Caco-2 (cell line): ENCODE data around the gene RSU1. TPM values are rescaled to one million over a fixed set of nuclear protein-coding genes. Genes with fewer than 3 reads are reported as not detected.

Source experiments
- BruUV-seq: library from RNA; stranded (reverse); fragments of 400-500 nt; replicated peaks from 2 replicates; lab custom pipeline; 2021; lab: Mats Ljungman, UMichigan
- CTCF ChIA-PET: fragments of 300-600 bp; sonication (Branson Sonifier 250); formaldehyde crosslinking; loops from one replicate; lab custom pipeline; 2022; ENCODE audit warnings: antibody characterized with exemption; lab: Charles Lee
- POLR2A ChIA-PET: fragments of 300-600 bp; sonication (Branson Sonifier 250); formaldehyde crosslinking; loops from one replicate; lab custom pipeline; 2022; ENCODE audit warnings: antibody characterized with exemption; lab: Charles Lee
- DNase-seq, 2 experiments: peaks; one replicate each; pipeline versions ENCODE4 v3.0.0 to v3.0.0-alpha.2; 2020 to 2022
- H3K27me3 ChIP-seq: replicated peaks from 2 replicates; pipeline ENCODE4 v1.6.0; 2011; ENCODE audit warnings: low read length; ENCODE audit not compliant: control insufficient read depth, insufficient read depth
- H3K36me3 ChIP-seq: 2 replicates; pipeline ENCODE4 v1.5.1; 2011; ENCODE audit warnings: low read length; ENCODE audit not compliant: control insufficient read depth, insufficient read depth
- H3K4me1 ChIP-seq: fragments of 250-450 bp; sonication (Bioruptor Pico); 2 replicates; pipeline ENCODE4 v1.5.1; 2020; ENCODE audit warnings: mild to moderate bottlenecking
- H3K4me3 ChIP-seq: 2 replicates; pipeline ENCODE4 v1.5.1; 2011; ENCODE audit warnings: low read depth, mild to moderate bottlenecking, control low read depth, low read length
- H3K9me3 ChIP-seq: fragments of 250-450 bp; sonication (Bioruptor Pico); 2 replicates; pipeline ENCODE4 v1.5.1; 2020; ENCODE audit warnings: mild to moderate bottlenecking, moderate library complexity
- H3K27ac Mint-ChIP-seq: one replicate; pipeline ENCODE4 v1.8.0; 2022; ENCODE audit warnings: mixed read lengths; ENCODE audit not compliant: unreplicated experiment
- H3K27me3 Mint-ChIP-seq: one replicate; pipeline ENCODE4 v1.8.0; 2022; ENCODE audit warnings: mixed read lengths; ENCODE audit not compliant: insufficient read depth, unreplicated experiment
- H3K36me3 Mint-ChIP-seq: one replicate; pipeline ENCODE4 v1.8.0; 2022; ENCODE audit warnings: mild to moderate bottlenecking, mixed read lengths; ENCODE audit not compliant: insufficient read depth, unreplicated experiment
- H3K4me1 Mint-ChIP-seq: one replicate; pipeline ENCODE4 v1.8.0; 2022; ENCODE audit warnings: low read depth, mixed read lengths; ENCODE audit not compliant: unreplicated experiment
- H3K4me3 Mint-ChIP-seq: one replicate; pipeline ENCODE4 v1.8.0; 2022; ENCODE audit warnings: mild to moderate bottlenecking, moderate library complexity, mixed read lengths; ENCODE audit not compliant: unreplicated experiment
- H3K9me3 Mint-ChIP-seq: one replicate; pipeline ENCODE4 v1.8.0; 2022; ENCODE audit warnings: mixed read lengths; ENCODE audit not compliant: unreplicated experiment
- CTCF ChIP-seq, 2 experiments: fragments of 200-600 bp in 1 of 2; IDR thresholded peaks; 1 replicate in 1 of 2; 2 replicates in 1 of 2; pipeline versions ENCODE4 v1.5.1 to v1.8.0; 2011 to 2022; ENCODE audit warnings: antibody characterized with exemption in 1 of 2, control low read depth in 1 of 2, inconsistent platforms in 1 of 2, low read depth in 1 of 2, low read length in 1 of 2, mild to moderate bottlenecking in 1 of 2, moderate library complexity in 1 of 2; ENCODE audit not compliant: insufficient read depth in 1 of 2, severe bottlenecking in 1 of 2, unreplicated experiment in 1 of 2
- intact Hi-C: fragments of 100-400 bp; cut with micrococcal nuclease; formaldehyde crosslinking; loops from one replicate; pipeline ENCODE4 v1.10.0; 2022; ENCODE audit not compliant: unreplicated experiment
- total RNA-seq: library from RNA; stranded (reverse); gene quantifications from 2 replicates; pipeline ENCODE4 v1.2.3, GENCODE V29; 2022

RSU1 gene
- total RNA-seq, 1 experiment from 2014 or later: 62.0 TPM

DNA sequence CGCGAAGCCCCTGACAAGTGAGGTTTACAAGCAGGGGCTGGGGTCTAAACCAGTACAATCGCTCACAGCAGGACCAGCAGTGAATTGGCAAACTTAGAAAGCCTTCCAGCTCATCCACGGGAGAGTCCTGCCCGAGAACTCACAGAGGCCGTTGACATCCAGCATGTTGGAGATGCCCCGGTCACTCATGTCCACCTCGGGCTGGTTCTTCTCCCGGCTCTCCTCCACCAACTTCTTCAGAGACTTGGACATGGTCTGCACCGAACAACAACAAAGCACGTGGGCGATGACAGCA, 447 bp downstream of the RSU1 start:
- DNase-seq: no peak
- peaks cover 10% of the 10 kb centered on the region for H3K9me3 Mint-ChIP-seq

GRCh38 chr10:16816171-16816570, 1.1 kb downstream of the RSU1 start:
- Histone ChIP-seq H3K9me3 (no peaks in the 10 kb centered on the region), H3K4me3 (peak overlapping the region; percentile 84; the same call in 1 of the 2 replicates), H3K4me1 (peaks cover 4% of the 10 kb centered on the region), H3K27me3 (no peaks in the 10 kb centered on the region), H3K36me3 (no peaks in the 10 kb centered on the region)
- TF ChIP-seq CTCF (IDR thresholded peaks at IDR 0.05; ENCODE audit: insufficient read depth in 1 of 2, low read depth in 1 of 2, low read length in 1 of 2, severe bottlenecking in 1 of 2, unreplicated experiment in 1 of 2): no peak
- intact Hi-C loops: loop anchor here (5.0 kb wide), 1 partner anchor 571 kb away; no protein-coding TSS in a partner anchor
- no peaks in the 10 kb centered on the region for H3K27me3 Mint-ChIP-seq
- ChIA-PET POLR2A (no interaction called here), CTCF (interaction anchor here (1.2 kb wide), 1 partner anchor 914 kb away, joined by 4 read pairs; no protein-coding TSS in a partner anchor)
- peaks cover 3% of the 10 kb centered on the region for H3K9me3 Mint-ChIP-seq
- peaks cover 20% of the 10 kb centered on the region for H3K4me1 Mint-ChIP-seq
- H3K36me3 Mint-ChIP-seq: peaks cover 9% of the 10 kb centered on the region
- H3K27ac Mint-ChIP-seq: peak overlapping the region; percentile 89
- BruUV-seq: no TSS peak
- DNase-seq: peak in 1 of 2 experiments; percentile 44
- H3K4me3 Mint-ChIP-seq: peak overlapping the region; percentile 97

More for the DNA sequence above, 447 bp downstream of the RSU1 start:
- no peaks in the 10 kb centered on the region for H3K27me3 Mint-ChIP-seq
- Histone ChIP-seq H3K4me3 (peak overlapping the region; percentile 84), H3K27me3 (no peaks in the 10 kb centered on the region), H3K4me1 (peaks cover 4% of the 10 kb centered on the region), H3K36me3 (no peaks in the 10 kb centered on the region), H3K9me3 (peaks cover under 1% of the 10 kb centered on the region)
- intact Hi-C loops: loop anchor here (1.0 to 5.0 kb wide), 3 partner anchors 380 to 571 kb away; no protein-coding TSS in a partner anchor
- H3K4me3 Mint-ChIP-seq: peak overlapping the region; percentile 97
- ChIA-PET POLR2A (interaction anchor here (1.0 to 1.1 kb wide), 3 partner anchors 379 to 657 kb away, joined by 3 to 4 read pairs (median 3); partner anchors contain the start of gene TRDMT1), CTCF (interaction anchor here (0.6 to 1.2 kb wide), 3 partner anchors 13 to 915 kb away, joined by 3 to 4 read pairs (median 3); no protein-coding TSS in a partner anchor)
- H3K36me3 Mint-ChIP-seq: peaks cover 9% of the 10 kb centered on the region
- H3K27ac Mint-ChIP-seq: peak overlapping the region; percentile 89
- no TSS peak for BruUV-seq
- TF ChIP-seq CTCF (IDR thresholded peaks at IDR 0.05; ENCODE audit: insufficient read depth in 1 of 2, low read depth in 1 of 2, low read length in 1 of 2, severe bottlenecking in 1 of 2, unreplicated experiment in 1 of 2): no peak
- H3K4me1 Mint-ChIP-seq: peaks cover 20% of the 10 kb centered on the region

DNA sequence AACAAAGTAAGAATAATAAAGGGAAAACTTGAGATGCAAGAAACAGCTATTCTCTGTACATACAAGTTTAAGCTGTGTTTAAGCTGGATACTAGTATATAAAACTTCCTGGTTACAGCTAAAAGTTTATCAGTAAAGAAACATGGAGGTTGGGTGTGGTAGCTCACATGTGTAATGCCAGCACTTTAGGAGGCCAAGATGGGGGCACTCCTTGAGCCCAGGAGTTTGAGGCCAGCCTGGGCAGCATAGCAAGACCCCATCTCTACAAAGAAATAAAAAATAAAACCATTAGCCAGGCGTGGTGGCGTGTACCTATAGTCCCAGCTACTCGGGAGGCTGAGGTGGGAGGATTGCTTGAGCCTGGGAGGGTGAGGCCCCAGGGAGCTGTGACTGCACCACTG, 3.2 kb downstream of the RSU1 start:
- intact Hi-C loops: no loop called here
- CTCF ChIA-PET: interaction anchor here (0.7 kb wide), 1 partner anchor 804 kb away, joined by 6 read pairs; no protein-coding TSS in a partner anchor

More for the DNA sequence above, 3.2 kb downstream of the RSU1 start:
- no peak overlapping the region for H3K27ac Mint-ChIP-seq
- no peaks in the 10 kb centered on the region for H3K27me3 Mint-ChIP-seq
- Histone ChIP-seq H3K27me3 (no peaks in the 10 kb centered on the region), H3K9me3 (no peaks in the 10 kb centered on the region), H3K36me3 (no peaks in the 10 kb centered on the region), H3K4me1 (peaks cover 4% of the 10 kb centered on the region), H3K4me3 (no peak overlapping the region)
- H3K4me3 Mint-ChIP-seq: no peak overlapping the region
- no peak for DNase-seq
- POLR2A ChIA-PET: no interaction called here
- no TSS peak for BruUV-seq
- no peaks in the 10 kb centered on the region for H3K9me3 Mint-ChIP-seq
- peaks cover 9% of the 10 kb centered on the region for H3K36me3 Mint-ChIP-seq
- H3K4me1 Mint-ChIP-seq: peaks cover 14% of the 10 kb centered on the region
- no peak for TF ChIP-seq CTCF (IDR thresholded peaks at IDR 0.05; ENCODE audit: insufficient read depth in 1 of 2, low read depth in 1 of 2, low read length in 1 of 2, severe bottlenecking in 1 of 2, unreplicated experiment in 1 of 2)
